Breast epithelium (tissue), 4 donors: ENCODE measurements around the gene RFTN1. TPM values are rescaled to one million over a fixed set of nuclear protein-coding genes. Genes with fewer than 3 reads are reported as not detected.

Experiments
- DNase-seq, 2 donors: peaks; one replicate each; pipeline ENCODE4 v3.0.0-alpha.2; 2019; ENCODE audit warnings: low spot score in 2 of 2
- H3K27ac ChIP-seq, 2 donors: fragments of 200-600 bp; sonication (generic) in 1 of 2; one replicate each; pipeline ENCODE4 v1.5.1; 2016 to 2019; ENCODE audit warnings: mild to moderate bottlenecking in 1 of 2
- H3K27me3 ChIP-seq, 2 donors: fragments of 200-600 bp; sonication (generic) in 1 of 2; one replicate each; pipeline versions ENCODE4 v1.5.1 to v1.6.0; 2017 to 2019; ENCODE audit warnings: control low read depth in 1 of 2, mild to moderate bottlenecking in 1 of 2
- H3K36me3 ChIP-seq: fragments of 200-600 bp; one replicate; pipeline ENCODE4 v1.5.1; 2019
- H3K4me1 ChIP-seq, 2 donors: fragments of 200-600 bp; sonication (generic); one replicate each; pipeline ENCODE4 v1.5.1; 2016 to 2019; ENCODE audit warnings: control low read depth in 1 of 2
- H3K4me3 ChIP-seq, 3 donors: fragments of 200-600 bp; sonication (generic); 1 replicate in 2 of 3; 2 replicates in 1 of 3; pipeline ENCODE4 v1.5.1; 2016 to 2019; ENCODE audit warnings: mild to moderate bottlenecking in 3 of 3, moderate library complexity in 2 of 3
- H3K9me3 ChIP-seq, 2 donors: fragments of 200-600 bp; sonication (generic) in 1 of 2; one replicate each; pipeline ENCODE4 v1.5.1; 2016 to 2019; ENCODE audit warnings: control low read depth in 1 of 2
- POLR2A ChIP-seq: fragments of 450-650 bp; IDR thresholded peaks from one replicate; pipeline ENCODE4 v1.6.1; 2016; ENCODE audit warnings: antibody characterized with exemption, mild to moderate bottlenecking, moderate library complexity
- POLR2AphosphoS5 ChIP-seq, 3 donors: sonication (generic); formaldehyde crosslinking; IDR thresholded peaks; one replicate each; pipeline ENCODE4 v1.6.1; 2017; ENCODE audit warnings: antibody characterized with exemption in 3 of 3
- intact Hi-C: fragments of 100-400 bp; cut with DNase I; formaldehyde crosslinking; loops from one replicate; pipeline ENCODE4 v1.15.1; 2023; ENCODE audit warnings: low total_unique reads
- total RNA-seq, 3 donors: library from RNA; depleted of rRNA; stranded (reverse); fragments of >200 nt; gene quantifications; one replicate each; pipeline ENCODE4 v1.1.0, GENCODE V29; 2016
- TF ChIP-seq, protein P1 (sequence below), 3 donors: fragments of 450-650 bp; IDR thresholded peaks; one replicate each; pipeline ENCODE4 v1.5.1; 2016 to 2017; ENCODE audit warnings: antibody characterized with exemption in 3 of 3, mild to moderate bottlenecking in 3 of 3, moderate library complexity in 3 of 3

RFTN1 gene
- total RNA-seq, 3 donors from 2014 or later: 13.9 to 108 (median 29.5) TPM

DNA sequence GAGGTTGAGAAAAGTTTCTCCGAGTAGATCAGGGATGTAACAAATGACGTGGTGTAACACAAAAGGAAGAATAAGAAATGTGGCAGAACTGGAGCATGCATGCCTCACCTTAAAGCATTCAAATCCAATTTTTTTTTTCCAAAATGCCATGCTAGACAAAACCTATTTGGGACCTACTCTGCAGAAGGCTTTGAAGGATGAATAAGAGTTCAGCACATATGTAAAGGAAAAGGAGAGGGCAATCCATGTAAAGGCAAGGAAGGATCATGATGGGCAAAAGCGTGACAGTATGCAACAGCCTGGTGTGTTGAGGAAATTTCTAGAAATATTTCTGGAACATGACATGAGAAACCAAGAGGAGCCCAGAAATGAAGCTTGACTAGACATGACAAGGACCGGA lies 132.1 kb downstream of the RFTN1 start:
- no peak overlapping the region for H3K4me3 ChIP-seq
- no peak overlapping the region for H3K27ac ChIP-seq
- no peaks in the 10 kb centered on the region for H3K36me3 ChIP-seq
- intact Hi-C loops: no loop called here
- no peaks in the 10 kb centered on the region for H3K27me3 ChIP-seq
- TF ChIP-seq POLR2A (no peak), POLR2AphosphoS5 (IDR thresholded peaks at IDR 0.05) (no peak)
- TF ChIP-seq, protein P1, sequence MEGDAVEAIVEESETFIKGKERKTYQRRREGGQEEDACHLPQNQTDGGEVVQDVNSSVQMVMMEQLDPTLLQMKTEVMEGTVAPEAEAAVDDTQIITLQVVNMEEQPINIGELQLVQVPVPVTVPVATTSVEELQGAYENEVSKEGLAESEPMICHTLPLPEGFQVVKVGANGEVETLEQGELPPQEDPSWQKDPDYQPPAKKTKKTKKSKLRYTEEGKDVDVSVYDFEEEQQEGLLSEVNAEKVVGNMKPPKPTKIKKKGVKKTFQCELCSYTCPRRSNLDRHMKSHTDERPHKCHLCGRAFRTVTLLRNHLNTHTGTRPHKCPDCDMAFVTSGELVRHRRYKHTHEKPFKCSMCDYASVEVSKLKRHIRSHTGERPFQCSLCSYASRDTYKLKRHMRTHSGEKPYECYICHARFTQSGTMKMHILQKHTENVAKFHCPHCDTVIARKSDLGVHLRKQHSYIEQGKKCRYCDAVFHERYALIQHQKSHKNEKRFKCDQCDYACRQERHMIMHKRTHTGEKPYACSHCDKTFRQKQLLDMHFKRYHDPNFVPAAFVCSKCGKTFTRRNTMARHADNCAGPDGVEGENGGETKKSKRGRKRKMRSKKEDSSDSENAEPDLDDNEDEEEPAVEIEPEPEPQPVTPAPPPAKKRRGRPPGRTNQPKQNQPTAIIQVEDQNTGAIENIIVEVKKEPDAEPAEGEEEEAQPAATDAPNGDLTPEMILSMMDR (IDR thresholded peaks at IDR 0.05): no peak
- DNase-seq: no peak
- no peaks in the 10 kb centered on the region for H3K9me3 ChIP-seq
- no peaks in the 10 kb centered on the region for H3K4me1 ChIP-seq

DNA sequence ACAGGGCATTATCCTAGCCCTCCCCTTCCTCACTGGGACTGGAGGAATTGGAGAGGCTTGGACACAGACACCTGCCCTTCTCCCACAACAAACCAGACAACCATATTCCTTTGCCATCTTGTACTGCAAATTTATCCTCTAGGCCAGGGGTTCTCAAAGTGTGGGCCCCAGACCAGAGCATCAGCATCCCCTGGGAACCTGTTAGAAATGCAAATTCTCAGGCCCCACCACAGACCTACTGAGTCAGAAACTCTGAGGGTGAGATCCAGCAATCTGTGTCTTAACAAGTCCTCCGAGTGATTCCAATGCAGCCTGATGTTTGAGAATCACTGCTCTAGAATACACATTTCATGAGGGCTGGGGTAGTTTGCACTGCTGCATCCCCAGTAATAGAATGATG lies 133.1 kb downstream of the RFTN1 start:
- DNase-seq: no peak
- H3K4me1 ChIP-seq: no peaks in the 10 kb centered on the region
- intact Hi-C loops: no loop called here

DNA sequence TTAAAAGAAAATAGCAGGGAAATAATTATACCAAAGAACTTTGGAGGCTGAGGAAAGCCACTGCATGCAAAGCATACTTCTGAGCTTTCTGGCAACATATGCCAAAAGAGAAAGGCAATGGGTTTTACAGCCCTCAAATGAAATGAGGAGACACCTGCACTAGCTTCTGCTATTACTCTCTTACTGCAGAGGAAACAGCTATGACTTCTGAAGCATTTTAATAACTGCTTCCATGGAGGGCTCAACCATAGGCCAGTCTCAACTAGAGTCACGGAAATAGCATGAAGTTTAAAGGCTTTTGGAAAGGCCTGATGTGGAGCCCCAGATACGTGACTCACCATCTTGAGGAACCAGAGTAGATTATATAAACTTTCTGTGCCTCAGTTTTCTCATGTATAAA lies 133.7 kb downstream of the RFTN1 start:
- no peaks in the 10 kb centered on the region for H3K9me3 ChIP-seq
- H3K4me1 ChIP-seq: no peaks in the 10 kb centered on the region
- H3K36me3 ChIP-seq: no peaks in the 10 kb centered on the region
- H3K27me3 ChIP-seq: no peaks in the 10 kb centered on the region
- no peak overlapping the region for H3K4me3 ChIP-seq
- H3K27ac ChIP-seq: no peak overlapping the region
- DNase-seq: no peak
- TF ChIP-seq POLR2A (no peak), POLR2AphosphoS5 (IDR thresholded peaks at IDR 0.05) (no peak)
- TF ChIP-seq, protein P1 (IDR thresholded peaks at IDR 0.05): no peak
- intact Hi-C loops: no loop called here

More for the DNA sequence above, 133.1 kb downstream of the RFTN1 start:
- Histone ChIP-seq H3K36me3 (no peaks in the 10 kb centered on the region), H3K4me3 (no peak overlapping the region), H3K27me3 (no peaks in the 10 kb centered on the region), H3K27ac (no peak overlapping the region), H3K9me3 (no peaks in the 10 kb centered on the region)
- TF ChIP-seq, protein P1 (IDR thresholded peaks at IDR 0.05): no peak
- TF ChIP-seq POLR2AphosphoS5 (IDR thresholded peaks at IDR 0.05) (no peak), POLR2A (no peak)

DNA sequence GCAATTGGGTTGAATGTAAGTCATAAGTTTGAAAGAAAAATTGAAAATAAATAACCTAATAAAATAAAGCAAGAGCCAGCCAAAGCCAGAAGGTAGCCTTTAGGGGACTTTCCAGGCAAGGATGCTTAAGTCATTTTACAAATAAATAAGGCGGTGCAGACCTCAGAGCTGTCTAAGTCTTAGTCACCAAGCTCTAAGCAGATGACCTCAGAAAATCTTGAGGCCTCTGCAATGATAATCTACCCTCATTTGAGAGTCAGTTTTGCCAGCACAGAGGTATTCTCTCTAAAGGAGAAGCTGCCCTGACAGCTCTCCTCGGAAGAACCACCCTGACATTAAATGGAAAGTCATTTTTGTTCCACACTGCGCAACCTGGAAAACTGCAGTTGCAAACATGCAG lies 134.6 kb downstream of the RFTN1 start:
- TF ChIP-seq POLR2AphosphoS5 (IDR thresholded peaks at IDR 0.05): no peak
- TF ChIP-seq POLR2A: no peak
- TF ChIP-seq, protein P1 (IDR thresholded peaks at IDR 0.05): no peak
- no peaks in the 10 kb centered on the region for H3K36me3 ChIP-seq
- H3K9me3 ChIP-seq: no peaks in the 10 kb centered on the region
- intact Hi-C loops: no loop called here
- H3K4me3 ChIP-seq: no peak overlapping the region
- no peak overlapping the region for H3K27ac ChIP-seq
- no peaks in the 10 kb centered on the region for H3K27me3 ChIP-seq
- DNase-seq: no peak
- H3K4me1 ChIP-seq: no peaks in the 10 kb centered on the region

DNA sequence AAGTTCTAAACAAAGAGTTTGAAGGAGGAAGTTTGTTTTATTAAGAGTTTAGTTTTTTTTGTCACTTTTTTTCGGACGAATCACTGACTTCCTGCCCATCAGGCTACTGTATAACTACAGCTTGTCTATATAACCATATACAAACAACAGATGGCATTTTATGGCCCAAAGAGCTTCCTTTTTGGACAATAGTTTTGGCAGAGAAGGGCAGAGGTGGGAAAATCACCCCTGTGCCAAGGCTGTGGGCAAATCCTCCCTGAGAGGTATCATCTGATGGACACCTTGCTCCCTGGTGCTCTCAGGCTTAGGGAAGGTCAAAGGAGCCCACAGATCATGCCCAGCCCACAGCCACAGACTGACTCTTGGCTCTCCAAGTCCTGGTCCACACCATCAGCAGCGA lies 135.1 kb downstream of the RFTN1 start:
- no peak for TF ChIP-seq POLR2A
- Histone ChIP-seq H3K27me3 (no peaks in the 10 kb centered on the region), H3K4me1 (no peaks in the 10 kb centered on the region), H3K9me3 (no peaks in the 10 kb centered on the region), H3K4me3 (no peak overlapping the region), H3K36me3 (no peaks in the 10 kb centered on the region), H3K27ac (no peak overlapping the region)
- no peak for DNase-seq
- intact Hi-C loops: no loop called here

DNA sequence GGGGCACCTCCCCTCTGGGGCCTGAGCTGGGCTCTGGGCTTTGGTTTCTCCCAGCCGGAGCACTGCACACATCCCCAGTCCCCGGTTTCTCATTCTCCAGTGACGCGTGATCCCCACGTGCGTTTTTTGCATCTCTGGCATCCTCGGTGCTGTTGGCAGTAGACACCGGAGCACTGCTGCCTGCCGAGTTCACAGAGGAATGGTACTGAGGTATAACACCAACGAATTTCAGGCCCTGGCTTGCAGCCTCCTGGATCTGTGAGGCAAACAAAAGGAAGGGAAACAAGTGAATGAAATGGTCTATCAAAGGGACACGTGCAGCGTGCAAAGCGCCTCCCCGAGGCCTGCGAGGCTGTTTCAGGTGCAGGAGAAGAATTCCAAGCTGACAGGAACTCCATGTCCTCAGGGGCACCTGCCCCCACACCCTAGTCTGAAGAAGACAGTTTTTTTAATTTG lies 135.6 kb downstream of the RFTN1 start:
- H3K27ac ChIP-seq: no peak overlapping the region
- intact Hi-C loops: no loop called here
- no peaks in the 10 kb centered on the region for H3K36me3 ChIP-seq
- H3K4me1 ChIP-seq: no peaks in the 10 kb centered on the region
- DNase-seq: no peak
- no peak overlapping the region for H3K4me3 ChIP-seq
- TF ChIP-seq POLR2A (no peak), POLR2AphosphoS5 (IDR thresholded peaks at IDR 0.05) (no peak)
- TF ChIP-seq, protein P1 (IDR thresholded peaks at IDR 0.05): no peak
- no peaks in the 10 kb centered on the region for H3K27me3 ChIP-seq
- no peaks in the 10 kb centered on the region for H3K9me3 ChIP-seq
